GM18951 (cell line): Measurements from ENCODE around the gene CEP152.

Experiments used
- POLR2A ChIP-seq: IDR thresholded peaks from 4 replicates; pipeline ENCODE4 v1.6.1; 2011; ENCODE audit warnings: mild to moderate bottlenecking; ENCODE audit not compliant: insufficient read length, insufficient read depth; ENCODE audit errors: extremely low read depth
- in situ Hi-C: fragments of 300-500 bp; cut with MboI; formaldehyde crosslinking; loops from one replicate; pipeline ENCODE4 v1.12.0; 2022; ENCODE audit warnings: low sequenced_read_pairs, mixed read lengths, inconsistent platforms; ENCODE audit not compliant: unreplicated experiment

Gene CEP152, protein sequence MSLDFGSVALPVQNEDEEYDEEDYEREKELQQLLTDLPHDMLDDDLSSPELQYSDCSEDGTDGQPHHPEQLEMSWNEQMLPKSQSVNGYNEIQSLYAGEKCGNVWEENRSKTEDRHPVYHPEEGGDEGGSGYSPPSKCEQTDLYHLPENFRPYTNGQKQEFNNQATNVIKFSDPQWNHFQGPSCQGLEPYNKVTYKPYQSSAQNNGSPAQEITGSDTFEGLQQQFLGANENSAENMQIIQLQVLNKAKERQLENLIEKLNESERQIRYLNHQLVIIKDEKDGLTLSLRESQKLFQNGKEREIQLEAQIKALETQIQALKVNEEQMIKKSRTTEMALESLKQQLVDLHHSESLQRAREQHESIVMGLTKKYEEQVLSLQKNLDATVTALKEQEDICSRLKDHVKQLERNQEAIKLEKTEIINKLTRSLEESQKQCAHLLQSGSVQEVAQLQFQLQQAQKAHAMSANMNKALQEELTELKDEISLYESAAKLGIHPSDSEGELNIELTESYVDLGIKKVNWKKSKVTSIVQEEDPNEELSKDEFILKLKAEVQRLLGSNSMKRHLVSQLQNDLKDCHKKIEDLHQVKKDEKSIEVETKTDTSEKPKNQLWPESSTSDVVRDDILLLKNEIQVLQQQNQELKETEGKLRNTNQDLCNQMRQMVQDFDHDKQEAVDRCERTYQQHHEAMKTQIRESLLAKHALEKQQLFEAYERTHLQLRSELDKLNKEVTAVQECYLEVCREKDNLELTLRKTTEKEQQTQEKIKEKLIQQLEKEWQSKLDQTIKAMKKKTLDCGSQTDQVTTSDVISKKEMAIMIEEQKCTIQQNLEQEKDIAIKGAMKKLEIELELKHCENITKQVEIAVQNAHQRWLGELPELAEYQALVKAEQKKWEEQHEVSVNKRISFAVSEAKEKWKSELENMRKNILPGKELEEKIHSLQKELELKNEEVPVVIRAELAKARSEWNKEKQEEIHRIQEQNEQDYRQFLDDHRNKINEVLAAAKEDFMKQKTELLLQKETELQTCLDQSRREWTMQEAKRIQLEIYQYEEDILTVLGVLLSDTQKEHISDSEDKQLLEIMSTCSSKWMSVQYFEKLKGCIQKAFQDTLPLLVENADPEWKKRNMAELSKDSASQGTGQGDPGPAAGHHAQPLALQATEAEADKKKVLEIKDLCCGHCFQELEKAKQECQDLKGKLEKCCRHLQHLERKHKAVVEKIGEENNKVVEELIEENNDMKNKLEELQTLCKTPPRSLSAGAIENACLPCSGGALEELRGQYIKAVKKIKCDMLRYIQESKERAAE (N-terminal part only)

DNA sequence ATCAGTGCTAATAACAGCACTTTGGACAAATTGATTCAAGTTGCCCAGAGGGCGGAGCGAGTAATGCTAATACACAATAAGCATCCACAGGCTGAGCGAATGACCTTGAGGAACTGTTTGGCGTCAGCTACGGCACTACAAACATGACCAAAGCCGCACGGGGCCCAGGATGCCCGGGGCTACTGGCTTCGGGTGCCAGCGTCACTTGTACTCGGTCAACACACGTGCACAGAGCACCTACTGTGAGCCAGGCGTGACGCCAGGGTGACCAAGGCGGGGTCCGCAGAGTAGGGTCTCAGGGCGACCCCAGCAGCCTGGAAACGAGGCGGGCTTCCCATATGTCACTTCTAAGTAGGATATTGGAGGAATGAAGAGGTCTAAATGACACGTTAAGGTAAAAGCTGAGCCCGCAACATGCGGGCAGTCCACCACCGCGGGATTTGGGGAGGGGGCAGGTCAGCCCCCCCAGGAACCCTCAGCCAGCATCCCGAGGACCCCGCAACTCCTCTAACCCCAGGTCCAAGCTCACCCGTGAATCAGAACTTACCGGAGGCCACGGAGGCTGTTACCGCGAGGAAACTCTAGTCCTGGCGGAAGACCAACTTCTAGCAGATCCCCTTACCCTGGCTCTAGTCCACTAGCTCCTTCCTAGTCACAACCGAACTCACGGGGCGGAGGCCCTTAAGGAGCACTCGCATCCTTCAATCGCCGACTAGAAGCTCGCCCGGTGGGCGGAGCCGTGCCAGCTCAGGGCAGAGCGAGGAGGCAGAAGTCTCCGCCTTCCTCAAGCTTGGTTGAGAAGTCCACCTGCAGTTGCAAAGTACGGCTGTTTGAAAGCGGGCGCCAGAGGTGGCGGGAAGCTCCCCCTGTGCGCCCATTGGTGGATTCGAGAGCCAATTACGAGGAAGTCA is at the start of gene CEP152:
CEP152 (minus strand) TSS at position 656 of the 911 bp plus-strand sequence. CDS start 5,420 bp downstream, outside the sequence.
- TF ChIP-seq POLR2A = peak; percentile 71
- in situ Hi-C loops = loop anchor here (25.0 kb wide), 1 partner anchor 448 kb away; no protein-coding TSS in a partner anchor

DNA sequence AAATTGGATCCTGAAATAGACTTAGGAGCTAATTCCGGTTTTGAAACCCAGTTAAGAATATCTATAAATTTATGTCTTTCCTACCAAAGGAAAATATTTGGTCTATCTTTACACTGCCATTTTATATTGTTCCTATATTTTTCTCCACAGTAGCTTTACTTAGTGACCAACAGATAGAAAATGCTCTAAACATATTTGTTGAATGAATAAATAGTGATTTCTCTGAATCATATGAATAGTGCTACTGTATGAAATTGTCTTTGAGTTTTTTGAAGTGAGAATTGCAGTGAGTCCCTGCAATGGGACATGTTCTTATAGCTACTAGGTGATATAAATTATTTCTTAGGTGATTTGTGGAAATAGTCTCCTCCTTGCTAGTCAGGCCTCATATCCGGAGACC is 48.6 kb upstream of the CEP152 start:
- in situ Hi-C loops = loop anchor here (25.0 kb wide), 3 partner anchors 278 to 1303 kb away; partner anchors contain the start of gene FGF7

DNA sequence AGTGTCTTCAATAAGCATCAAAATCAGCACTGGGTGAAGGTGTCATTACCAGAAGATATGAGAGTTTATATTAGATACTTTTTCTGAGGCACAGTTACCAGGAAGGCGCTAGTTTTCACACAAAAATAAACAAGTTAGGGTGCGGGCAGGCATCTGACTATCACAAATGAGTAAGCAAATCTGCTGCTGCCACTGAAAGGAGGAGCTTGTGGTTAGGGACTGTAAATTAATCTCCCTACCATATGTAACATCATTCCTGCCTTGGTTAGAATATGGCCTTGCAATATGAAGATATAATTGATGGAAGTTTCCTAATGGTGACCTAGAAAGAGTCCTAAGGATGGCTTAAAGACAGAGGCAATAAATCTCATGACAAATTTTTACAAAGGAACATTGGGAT is 47.5 kb upstream of the CEP152 start:
- in situ Hi-C loops = loop anchor here (25.0 kb wide), 3 partner anchors 279 to 1304 kb away; partner anchors contain the start of gene FGF7
- no peak for TF ChIP-seq POLR2A

More for the DNA sequence above, 48.6 kb upstream of the CEP152 start:
- no peak for TF ChIP-seq POLR2A

DNA sequence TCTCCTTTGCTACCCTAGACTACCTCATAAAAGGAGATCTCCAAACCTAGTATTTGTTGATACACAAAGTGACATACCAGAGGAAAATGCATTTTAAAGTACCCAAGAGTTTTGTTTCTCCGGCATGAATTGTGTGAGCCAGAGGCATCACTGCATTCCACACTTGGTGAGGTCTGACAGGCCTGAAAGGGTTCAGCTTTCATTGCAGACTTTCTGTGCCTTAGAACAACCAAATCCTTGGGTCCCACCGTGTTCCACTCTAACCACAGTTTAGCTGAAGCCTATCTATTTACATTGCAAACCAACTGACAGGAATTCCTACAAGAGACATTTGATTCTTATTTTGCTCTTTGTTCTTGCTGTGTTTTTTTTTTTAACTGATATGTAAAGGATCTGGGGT is 46.1 kb upstream of the CEP152 start:
- TF ChIP-seq POLR2A = no peak
- in situ Hi-C loops = loop anchor here (25.0 kb wide), 3 partner anchors 280 to 1305 kb away; partner anchors contain the start of gene FGF7

DNA sequence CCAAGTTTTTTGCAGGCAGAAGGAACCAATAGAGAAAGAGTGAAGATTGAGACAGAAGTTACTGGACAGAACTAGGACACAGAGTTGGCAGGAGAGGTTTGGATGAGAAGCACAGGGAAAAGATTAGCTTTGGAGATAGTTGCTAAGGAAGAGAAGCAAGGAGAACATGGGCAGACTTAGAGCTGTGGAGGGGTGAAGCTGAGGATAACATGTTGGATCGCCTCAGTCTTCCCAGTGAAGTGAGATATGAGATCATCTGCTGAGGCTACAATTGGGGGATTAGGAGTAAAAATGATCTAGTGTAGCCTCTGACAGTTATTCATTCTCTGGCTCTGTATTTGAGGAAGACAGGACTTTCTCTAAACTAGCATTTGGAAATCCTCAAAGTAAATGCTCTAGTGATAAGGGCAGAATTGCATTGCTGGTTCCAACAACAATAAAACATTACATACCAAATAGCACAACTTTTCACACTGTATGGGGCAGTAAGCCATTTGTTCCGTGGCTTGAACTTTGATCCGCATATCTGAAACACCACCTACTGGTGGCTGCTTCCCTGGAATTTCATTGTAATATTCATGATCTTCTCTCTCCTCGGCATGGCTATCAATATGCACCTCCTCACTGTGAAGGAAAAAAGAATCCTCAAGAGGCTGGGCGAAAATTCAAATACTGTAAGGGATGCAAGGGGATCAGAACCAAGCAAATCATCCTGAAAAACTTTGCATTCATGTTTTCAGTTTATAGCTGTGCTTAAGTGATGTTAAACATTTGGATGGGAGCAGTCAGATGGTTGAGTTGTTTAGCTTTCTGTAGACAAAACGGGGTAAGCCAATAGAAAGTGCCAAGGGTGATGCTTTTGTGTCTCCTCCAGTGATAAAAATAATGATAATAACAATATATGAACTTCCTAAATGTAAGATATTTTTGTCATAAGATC is 44.9 kb upstream of the CEP152 start:
- in situ Hi-C loops = loop anchor here (25.0 kb wide), 3 partner anchors 282 to 1307 kb away; partner anchors contain the start of gene FGF7

DNA sequence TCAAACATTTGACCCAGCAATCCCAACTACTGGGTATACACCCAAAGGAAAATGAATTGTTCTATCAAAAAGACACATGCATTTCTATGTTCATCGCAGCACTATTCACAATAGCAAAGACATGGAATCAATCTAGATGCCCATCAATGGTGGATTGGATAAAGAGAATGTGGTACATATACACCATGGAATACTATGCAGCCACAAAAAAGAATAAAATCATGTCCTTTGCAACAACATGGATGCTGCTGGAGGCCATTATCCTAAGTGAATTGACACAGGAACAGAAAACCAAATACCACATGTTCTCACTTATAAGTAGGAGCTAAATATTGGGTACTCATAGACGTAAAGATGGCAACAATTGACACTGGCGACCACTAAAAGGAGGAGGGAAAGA is 43.6 kb upstream of the CEP152 start:
- in situ Hi-C loops = loop anchor here (25.0 kb wide), 3 partner anchors 283 to 1308 kb away; partner anchors contain the start of gene FGF7

More for the DNA sequence above, 44.9 kb upstream of the CEP152 start:
- no peak for TF ChIP-seq POLR2A

DNA sequence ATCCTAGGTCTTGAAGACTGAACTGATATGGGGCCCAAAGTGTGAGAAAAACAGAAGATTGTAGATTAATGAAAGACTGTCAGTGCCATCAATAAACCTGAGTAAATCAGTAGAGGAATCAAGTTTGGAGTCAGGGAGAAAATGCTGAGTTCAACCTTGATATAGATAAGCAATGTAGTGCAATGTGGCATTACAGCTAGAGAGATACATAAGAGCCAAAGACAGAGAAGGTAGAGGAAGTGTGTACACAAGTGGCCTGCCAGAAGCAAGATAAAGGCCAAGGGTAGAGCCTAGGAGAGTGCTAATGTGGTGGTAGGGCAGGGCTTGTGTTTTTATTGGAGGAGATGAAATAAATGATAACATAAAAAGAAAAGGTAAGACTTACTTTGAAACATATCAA is 41.1 kb upstream of the CEP152 start:
- in situ Hi-C loops = loop anchor here (25.0 kb wide), 3 partner anchors 285 to 1310 kb away; partner anchors contain the start of gene FGF7
- no peak for TF ChIP-seq POLR2A

DNA sequence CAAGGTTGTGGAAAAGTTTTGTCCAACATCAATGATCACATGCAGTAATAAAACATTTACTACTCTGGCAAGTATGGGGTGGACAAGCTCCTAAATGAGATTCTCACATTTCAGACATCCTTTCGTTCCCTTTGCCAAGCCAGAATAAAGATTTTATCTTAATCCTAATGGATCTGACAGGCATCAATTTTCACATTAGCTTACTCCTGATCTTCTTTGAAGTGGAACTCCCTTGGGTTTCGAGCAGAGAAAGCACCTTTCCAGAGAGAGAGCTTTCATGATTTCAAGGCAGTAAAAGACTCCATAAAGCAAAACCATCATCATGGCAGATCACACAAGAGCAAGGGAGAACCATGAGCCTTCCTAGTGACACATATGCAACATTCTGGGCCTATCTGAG is 39.8 kb upstream of the CEP152 start:
- TF ChIP-seq POLR2A = no peak
- in situ Hi-C loops = loop anchor here (25.0 kb wide), 3 partner anchors 287 to 1312 kb away; partner anchors contain the start of gene FGF7

DNA sequence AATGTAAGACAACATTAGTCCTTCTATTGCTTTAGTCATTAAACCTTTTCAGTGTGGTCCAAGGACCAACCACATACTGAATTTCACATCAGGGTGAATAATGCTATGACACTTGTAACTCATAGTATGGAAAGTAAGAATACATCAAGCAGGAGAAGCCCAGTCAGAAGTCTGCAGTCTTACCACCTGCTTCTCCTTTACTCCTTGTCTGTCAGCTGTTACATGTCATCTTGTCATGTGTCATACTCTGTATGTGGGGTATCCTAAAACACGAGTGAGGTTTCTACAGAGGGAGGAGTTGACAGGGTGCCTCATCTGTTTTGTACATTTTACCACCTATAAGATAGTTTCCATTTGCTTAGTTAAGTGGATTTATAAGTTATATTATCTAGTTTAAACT is 34.3 kb upstream of the CEP152 start:
- in situ Hi-C loops = no loop called here
- TF ChIP-seq POLR2A = no peak

DNA sequence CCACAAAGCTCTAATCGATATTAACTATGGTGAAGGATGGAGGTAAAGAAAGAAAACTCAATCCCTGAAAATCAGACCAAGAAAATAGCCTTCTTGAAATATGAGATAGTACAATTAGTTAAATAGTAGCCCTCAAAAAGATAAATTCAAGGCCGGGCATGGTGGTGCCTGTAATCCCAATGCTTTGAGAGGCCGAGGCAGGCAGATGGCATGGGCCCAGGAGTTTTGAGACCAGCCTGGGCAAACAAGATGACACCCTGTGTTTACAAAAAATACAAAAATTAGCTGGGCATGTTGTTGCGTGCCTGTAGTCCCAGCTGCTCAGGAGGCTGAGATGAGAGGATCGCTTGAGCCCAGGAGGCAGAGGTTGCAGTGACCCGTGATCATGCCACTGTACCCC is 31.6 kb upstream of the CEP152 start:
- in situ Hi-C loops = no loop called here
- TF ChIP-seq POLR2A = no peak
